H1 (cell line): ENCODE results near the gene L3MBTL4. TPM values are rescaled to one million over a fixed set of nuclear protein-coding genes. Genes with fewer than 3 reads are reported as not detected.

Source experiments
- CHD7 ChIP-seq: fragments of 300-600 bp; sonication (generic); IDR thresholded peaks from 2 replicates; pipeline ENCODE4 v1.7.1; 2012; ENCODE audit warnings: low read length, moderate library complexity, mild to moderate bottlenecking, inconsistent platforms; ENCODE audit not compliant: insufficient replicate concordance
- HDAC2 ChIP-seq, 2 experiments: fragments of 300-600 bp in 1 of 2; sonication (generic) in 1 of 2; IDR thresholded peaks; 2 replicates each; pipeline ENCODE4 v1.6.1; 2011 to 2012; ENCODE audit warnings: low read depth in 2 of 2, low read length in 2 of 2, mild to moderate bottlenecking in 2 of 2, moderate library complexity in 2 of 2, borderline replicate concordance in 1 of 2, inconsistent platforms in 1 of 2
- MAX ChIP-seq: IDR thresholded peaks from 2 replicates; pipeline ENCODE4 v1.6.1; 2012; ENCODE audit warnings: inconsistent platforms
- SRF ChIP-seq: IDR thresholded peaks from 2 replicates; pipeline ENCODE4 v1.6.1; 2011; ENCODE audit warnings: mild to moderate bottlenecking, low read depth, low read length, moderate library complexity
- polyA plus RNA-seq, 7 experiments: library from polyadenylated mRNA; depleted of rRNA in 3 of 7; stranded (reverse) in 5 of 7; unstranded in 2 of 7; fragments of >200 nt in 5 of 7; fragments of 200-250 nt in 2 of 7; gene quantifications; 1 replicate in 5 of 7; 2 replicates in 1 of 7; 4 replicates in 1 of 7; pipeline versions ENCODE4 v1.2.1 to v1.2.3, GENCODE V29; 2011 to 2013; ENCODE audit warnings: missing spikeins in 2 of 7, mixed read lengths in 2 of 7
- total RNA-seq: library from RNA; stranded (reverse); fragmentation: NEBNext Ultra II Directional; extraction: Animal tissue kit (Norgen Biotek cat#: 25700); gene quantifications from 2 replicates; pipeline ENCODE4 v1.2.1, GENCODE V29; 2021

Gene L3MBTL4
- total and polyA plus RNA-seq, 2 of the 8 experiments (the other 6 are each of a cell fraction or from before 2014, with no cell fraction given), result 1.0 to 2.1 TPM

GRCh38 chr18:6331872-6332271 lies 82.8 kb downstream of the L3MBTL4 start (continued):
- no peak for TF ChIP-seq CHD7
- no peak for TF ChIP-seq SRF
- no peak for TF ChIP-seq MAX
- TF ChIP-seq HDAC2 (IDR thresholded peaks at IDR 0.05; ENCODE audit: borderline replicate concordance in 1 of 2, low read depth in 2 of 2, low read length in 2 of 2), result no peak
